ENCODE data around the gene EPHB6.

- TF ChIP-seq CTCF (IDR thresholded peaks at IDR 0.05) = no peak
- no peak for TF ChIP-seq POLR2A (IDR thresholded peaks at IDR 0.05)
Observed at GRCh38 chr7:142876991-142877910, 22.4 kb downstream of the EPHB6 start.

All from lower leg skin (tissue), 3 donors.